ENCODE data around the gene QPRT. TPM values are rescaled to one million over a fixed set of nuclear protein-coding genes. Genes with fewer than 3 reads are reported as not detected.

Gene QPRT
- total and polyA plus RNA-seq, 2 experiments from 2014 or later, result 65.4 to 128 TPM

DNA sequence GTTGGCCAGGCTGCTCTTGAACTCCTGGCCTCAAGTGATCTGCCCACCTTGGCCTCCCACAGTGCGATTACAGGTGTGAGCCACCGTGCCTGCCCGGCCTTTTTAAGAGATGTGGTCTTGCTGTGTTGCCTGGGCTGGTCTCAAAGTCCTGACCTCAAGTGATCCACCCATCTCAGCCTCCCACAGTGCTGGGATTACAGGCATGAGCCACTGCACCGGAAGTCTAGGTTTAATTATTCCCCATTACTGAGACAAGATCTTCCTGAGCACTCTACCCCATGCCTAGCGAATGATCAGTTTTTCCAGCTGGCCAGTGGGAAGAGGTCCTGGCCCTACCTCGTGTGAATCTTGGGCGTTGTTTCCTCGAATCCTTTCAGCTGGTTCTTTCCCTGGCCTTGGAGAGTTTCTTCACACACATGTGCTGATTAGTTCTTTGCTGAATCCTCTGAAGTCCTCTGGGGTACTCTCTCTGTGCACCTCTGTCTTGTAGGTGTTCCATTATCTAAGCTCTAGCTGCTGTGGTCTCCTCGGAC lies 47.9 kb downstream of the QPRT start (continued):
- no peak for TF ChIP-seq ZNF114 (CRISPR knock-in tag; IDR thresholded peaks at IDR 0.05)
- TF ChIP-seq REST (IDR thresholded peaks at IDR 0.05; ENCODE audit: unreplicated experiment), result no peak
- no peak for TF ChIP-seq NANOG (IDR thresholded peaks at IDR 0.05; ENCODE audit: borderline replicate concordance)
- no peak for TF ChIP-seq POLR2AphosphoS5 (IDR thresholded peaks at IDR 0.05; ENCODE audit: low read depth)
- TF ChIP-seq EZH2 (IDR thresholded peaks at IDR 0.05; ENCODE audit: low read depth, unreplicated experiment), result no peak
- TF ChIP-seq ZNF331 (CRISPR knock-in tag; IDR thresholded peaks at IDR 0.05; ENCODE audit: low read depth), result no peak
- TF ChIP-seq, protein P1, sequence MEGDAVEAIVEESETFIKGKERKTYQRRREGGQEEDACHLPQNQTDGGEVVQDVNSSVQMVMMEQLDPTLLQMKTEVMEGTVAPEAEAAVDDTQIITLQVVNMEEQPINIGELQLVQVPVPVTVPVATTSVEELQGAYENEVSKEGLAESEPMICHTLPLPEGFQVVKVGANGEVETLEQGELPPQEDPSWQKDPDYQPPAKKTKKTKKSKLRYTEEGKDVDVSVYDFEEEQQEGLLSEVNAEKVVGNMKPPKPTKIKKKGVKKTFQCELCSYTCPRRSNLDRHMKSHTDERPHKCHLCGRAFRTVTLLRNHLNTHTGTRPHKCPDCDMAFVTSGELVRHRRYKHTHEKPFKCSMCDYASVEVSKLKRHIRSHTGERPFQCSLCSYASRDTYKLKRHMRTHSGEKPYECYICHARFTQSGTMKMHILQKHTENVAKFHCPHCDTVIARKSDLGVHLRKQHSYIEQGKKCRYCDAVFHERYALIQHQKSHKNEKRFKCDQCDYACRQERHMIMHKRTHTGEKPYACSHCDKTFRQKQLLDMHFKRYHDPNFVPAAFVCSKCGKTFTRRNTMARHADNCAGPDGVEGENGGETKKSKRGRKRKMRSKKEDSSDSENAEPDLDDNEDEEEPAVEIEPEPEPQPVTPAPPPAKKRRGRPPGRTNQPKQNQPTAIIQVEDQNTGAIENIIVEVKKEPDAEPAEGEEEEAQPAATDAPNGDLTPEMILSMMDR (conservative IDR thresholded peaks at IDR 0.05; ENCODE audit: low read depth in 2 of 2), result no peak
- TF ChIP-seq, protein P2, sequence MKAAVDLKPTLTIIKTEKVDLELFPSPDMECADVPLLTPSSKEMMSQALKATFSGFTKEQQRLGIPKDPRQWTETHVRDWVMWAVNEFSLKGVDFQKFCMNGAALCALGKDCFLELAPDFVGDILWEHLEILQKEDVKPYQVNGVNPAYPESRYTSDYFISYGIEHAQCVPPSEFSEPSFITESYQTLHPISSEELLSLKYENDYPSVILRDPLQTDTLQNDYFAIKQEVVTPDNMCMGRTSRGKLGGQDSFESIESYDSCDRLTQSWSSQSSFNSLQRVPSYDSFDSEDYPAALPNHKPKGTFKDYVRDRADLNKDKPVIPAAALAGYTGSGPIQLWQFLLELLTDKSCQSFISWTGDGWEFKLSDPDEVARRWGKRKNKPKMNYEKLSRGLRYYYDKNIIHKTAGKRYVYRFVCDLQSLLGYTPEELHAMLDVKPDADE (IDR thresholded peaks at IDR 0.05), result no peak
- no peak for TF ChIP-seq CREB1 (CRISPR knock-in tag; IDR thresholded peaks at IDR 0.05; ENCODE audit: low read depth)
- no peak for TF ChIP-seq JUNB (IDR thresholded peaks at IDR 0.05; ENCODE audit: unreplicated experiment)
- no peak for TF ChIP-seq EZH2phosphoT487 (IDR thresholded peaks at IDR 0.05; ENCODE audit: unreplicated experiment)
- TF ChIP-seq STAT1 (IDR thresholded peaks at IDR 0.05; ENCODE audit: unreplicated experiment), result no peak

DNA sequence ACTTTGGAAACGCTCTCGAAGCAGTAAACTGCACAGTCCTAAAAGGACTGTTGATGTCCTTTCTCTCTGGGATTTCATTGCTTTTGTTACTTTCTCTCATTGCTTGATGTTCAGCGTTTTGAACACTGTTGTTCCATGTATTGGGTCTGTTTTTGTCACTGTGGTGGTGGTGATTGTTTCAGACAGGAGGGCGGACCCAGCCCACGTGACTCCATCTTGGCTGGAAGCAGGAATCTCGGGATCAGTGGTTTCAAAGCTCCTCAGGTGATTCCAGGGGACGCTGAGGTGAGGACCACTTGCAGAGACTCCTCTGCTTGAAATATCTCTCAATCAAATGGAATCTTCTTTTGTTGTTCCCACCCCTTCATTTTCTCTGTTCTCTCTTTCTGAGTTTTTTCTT lies 48.5 kb downstream of the QPRT start:
- H3K4me3 Mint-ChIP-seq, result no peak overlapping the region; the same call in 2 of the 3 replicates
- no peak for TF ChIP-seq JUNB (IDR thresholded peaks at IDR 0.05; ENCODE audit: unreplicated experiment)
- TF ChIP-seq, protein P2 (IDR thresholded peaks at IDR 0.05), result no peak
- TF ChIP-seq EZH2phosphoT487 (IDR thresholded peaks at IDR 0.05; ENCODE audit: unreplicated experiment), result no peak
- TF ChIP-seq REST (IDR thresholded peaks at IDR 0.05; ENCODE audit: unreplicated experiment), result no peak

More for the DNA sequence above, 48.5 kb downstream of the QPRT start:
- H2AFZ ChIP-seq, result no peak overlapping the region
- Mint-ChIP-seq H3K4me1 (peaks cover 27% of the 10 kb centered on the region), H3K36me3 (ENCODE audit: low read depth) (peaks cover 90% of the 10 kb centered on the region), H3K27ac (no peak overlapping the region), H3K9me3 (no peaks in the 10 kb centered on the region; the same call in 2 of the 3 replicates), H3K27me3 (ENCODE audit: insufficient read depth, low read depth, poor library complexity) (peaks cover 12% of the 10 kb centered on the region)
- peak overlapping the region; percentile 66; the same call in 1 of the 2 replicates for H3K27ac ChIP-seq (ENCODE audit: low read depth)
- ATAC-seq (no peak), DNase-seq (ENCODE audit: low spot score) (no peak)
- H4K20me1 ChIP-seq (replicated peaks; ENCODE audit: insufficient read depth), result peaks cover 70% of the 10 kb centered on the region
- H3K27me3 ChIP-seq (ENCODE audit: insufficient read depth), result no peaks in the 10 kb centered on the region
- peaks cover 47% of the 10 kb centered on the region for H3K36me3 ChIP-seq (ENCODE audit: insufficient read depth)
- peaks cover 48% of the 10 kb centered on the region for H3F3A ChIP-seq (replicated peaks; ENCODE audit: low read depth)
- peaks cover 71% of the 10 kb centered on the region for H3K79me2 ChIP-seq (replicated peaks; ENCODE audit: insufficient read depth)
- no peak overlapping the region for H3K4me2 ChIP-seq
- H3K9me2 ChIP-seq (ENCODE audit: insufficient read depth), result no peaks in the 10 kb centered on the region
- no peaks in the 10 kb centered on the region for H3K4me1 ChIP-seq (ENCODE audit: insufficient read depth)
- no peak overlapping the region for H3K4me3 ChIP-seq

All from GM23338 (cell line).